ENCODE measurements around the gene MYH6. TPM values are rescaled to one million over a fixed set of nuclear protein-coding genes. Genes with fewer than 3 reads are reported as not detected.
"Not testable (repeated sequence)": the region's sequence is repeated elsewhere in the genome, so short reads cannot be mapped to it uniquely, and the experiment has no call there.

MYH6 gene
- total RNA-seq, 1 donor from 2014 or later = not detected

DNA sequence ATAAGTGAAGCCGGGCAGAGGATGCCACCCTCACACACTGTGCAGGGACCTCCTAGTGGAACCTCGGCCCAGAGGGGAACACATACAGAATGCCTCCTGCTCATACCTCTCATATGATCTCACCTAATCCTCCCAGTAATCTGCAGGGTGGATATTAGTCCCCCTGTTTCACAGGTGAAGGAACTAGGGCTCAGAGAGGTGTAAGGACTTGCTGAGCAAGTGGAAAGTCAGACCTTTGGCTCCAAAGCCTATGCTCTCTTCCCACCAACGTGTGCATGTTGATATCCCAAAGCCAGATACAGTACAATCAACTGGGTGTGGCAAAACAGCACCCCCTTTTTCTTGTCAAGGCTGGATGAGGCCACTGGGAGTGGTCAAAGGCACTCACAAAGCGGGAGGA is 4.2 kb downstream of the MYH6 start:
- no peaks in the 10 kb centered on the region for H3K9me3 Mint-ChIP-seq (ENCODE audit: low read depth)
- no peak overlapping the region for H3K27ac Mint-ChIP-seq (ENCODE audit: unreplicated experiment)
- H3K4me3 Mint-ChIP-seq (ENCODE audit: unreplicated experiment) = no peak overlapping the region
- no peak for DNase-seq (ENCODE audit: low spot score)
- H3K27me3 Mint-ChIP-seq (ENCODE audit: low read depth) = peaks cover 51% of the 10 kb centered on the region
- H3K4me1 Mint-ChIP-seq (ENCODE audit: low read depth) = no peaks in the 10 kb centered on the region
- no peaks in the 10 kb centered on the region for H3K36me3 Mint-ChIP-seq (ENCODE audit: low read depth)
- TF ChIP-seq CTCF (IDR thresholded peaks at IDR 0.05) = no peak

- DNase-seq (ENCODE audit: low spot score) = no peak
Measured at GRCh38 chr14:23403139-23403438, 5.0 kb downstream of the MYH6 start.

GRCh38 chr14:23402296-23403138 is 5.6 kb downstream of the MYH6 start:
- Mint-ChIP-seq H3K27me3 (ENCODE audit: low read depth) (peaks cover 45% of the 10 kb centered on the region), H3K36me3 (ENCODE audit: low read depth) (no peaks in the 10 kb centered on the region), H3K4me1 (ENCODE audit: low read depth) (no peaks in the 10 kb centered on the region), H3K4me3 (ENCODE audit: unreplicated experiment) (no peak overlapping the region), H3K27ac (ENCODE audit: unreplicated experiment) (no peak overlapping the region), H3K9me3 (ENCODE audit: low read depth) (no peaks in the 10 kb centered on the region)
- TF ChIP-seq CTCF (IDR thresholded peaks at IDR 0.05) = no peak
- no peak for DNase-seq (ENCODE audit: low spot score)

More at GRCh38 chr14:23403139-23403438, 5.0 kb downstream of the MYH6 start:
- H3K4me3 Mint-ChIP-seq (ENCODE audit: unreplicated experiment) = no peak overlapping the region
- peaks cover 48% of the 10 kb centered on the region for H3K27me3 Mint-ChIP-seq (ENCODE audit: low read depth)
- H3K9me3 Mint-ChIP-seq (ENCODE audit: low read depth) = no peaks in the 10 kb centered on the region
- no peaks in the 10 kb centered on the region for H3K4me1 Mint-ChIP-seq (ENCODE audit: low read depth)
- no peak for TF ChIP-seq CTCF (IDR thresholded peaks at IDR 0.05)
- H3K36me3 Mint-ChIP-seq (ENCODE audit: low read depth) = no peaks in the 10 kb centered on the region
- H3K27ac Mint-ChIP-seq (ENCODE audit: unreplicated experiment) = no peak overlapping the region

- Mint-ChIP-seq H3K27me3 (ENCODE audit: low read depth) (peaks cover 39% of the 10 kb centered on the region), H3K9me3 (ENCODE audit: low read depth) (no peaks in the 10 kb centered on the region), H3K36me3 (ENCODE audit: low read depth) (no peaks in the 10 kb centered on the region), H3K4me1 (ENCODE audit: low read depth) (no peaks in the 10 kb centered on the region), H3K4me3 (ENCODE audit: unreplicated experiment) (no peak overlapping the region), H3K27ac (ENCODE audit: unreplicated experiment) (no peak overlapping the region)
- no peak for TF ChIP-seq CTCF (IDR thresholded peaks at IDR 0.05)
- DNase-seq (ENCODE audit: low spot score) = no peak
Measured at GRCh38 chr14:23401291-23401690, 6.8 kb downstream of the MYH6 start.

- H3K4me3 Mint-ChIP-seq (ENCODE audit: unreplicated experiment); H3K27ac Mint-ChIP-seq (ENCODE audit: unreplicated experiment): not testable (repeated sequence)
Measured at GRCh38 chr14:23400496-23401149, 7.5 kb downstream of the MYH6 start.

More at GRCh38 chr14:23400496-23401149, 7.5 kb downstream of the MYH6 start:
- H3K36me3 Mint-ChIP-seq (ENCODE audit: low read depth); H3K4me1 Mint-ChIP-seq (ENCODE audit: low read depth); H3K9me3 Mint-ChIP-seq (ENCODE audit: low read depth); DNase-seq (ENCODE audit: low spot score): not testable (repeated sequence)
- H3K27me3 Mint-ChIP-seq (ENCODE audit: low read depth) = peaks cover 35% of the 10 kb centered on the region
